ENCODE results near the gene BBS9.

GRCh38 chr7:33210958-33211357 lies 81.6 kb downstream of the BBS9 start:
- TF ChIP-seq CTCF (IDR thresholded peaks at IDR 0.05) (no peak), POLR2A (IDR thresholded peaks at IDR 0.05) (no peak)

All from testis (tissue), 2 donors.